Heart left ventricle (tissue), 16 donors: ENCODE results near the gene ANKRD44. TPM values are rescaled to one million over a fixed set of nuclear protein-coding genes. Genes with fewer than 3 reads are reported as not detected.

Source experiments
- ATAC-seq, 4 donors: fragments of 200-7000 bp; cut with Tn5 transposase; one replicate each; pipeline ENCODE4 v1.9.1; 2020 to 2022; ENCODE audit warnings: moderate library complexity in 4 of 4, mild to moderate bottlenecking in 3 of 4, moderate number of reproducible peaks in 1 of 4
- DNase-seq, 5 donors: peaks; one replicate each; pipeline ENCODE4 v3.0.0-alpha.2; 2020
- H3K27ac ChIP-seq, 12 donors: fragments of 200-600 bp; sonication (generic) in 4 of 12; one replicate each; pipeline versions ENCODE4 v1.5.0 to v1.8.0; 2016 to 2022; ENCODE audit warnings: mild to moderate bottlenecking in 2 of 12
- H3K27me3 ChIP-seq, 9 donors: fragments of 200-600 bp; sonication (generic) in 2 of 9; one replicate each; pipeline versions ENCODE4 v1.5.1 to v1.8.0; 2016 to 2022; ENCODE audit warnings: mild to moderate bottlenecking in 3 of 9
- H3K36me3 ChIP-seq, 9 donors: fragments of 200-600 bp; sonication (generic) in 2 of 9; one replicate each; pipeline versions ENCODE4 v1.5.0 to v1.8.0; 2018 to 2022; ENCODE audit warnings: mild to moderate bottlenecking in 2 of 9
- H3K4me1 ChIP-seq, 12 donors: fragments of 200-600 bp; sonication (generic) in 4 of 12; one replicate each; pipeline versions ENCODE4 v1.5.0 to v1.8.0; 2016 to 2022; ENCODE audit warnings: mild to moderate bottlenecking in 3 of 12
- H3K4me3 ChIP-seq, 12 donors: fragments of 200-600 bp; sonication (generic) in 4 of 12; one replicate each; pipeline versions ENCODE4 v1.5.0 to v1.8.0; 2017 to 2022; ENCODE audit warnings: mild to moderate bottlenecking in 9 of 12, moderate library complexity in 4 of 12
- H3K9me3 ChIP-seq, 12 donors: fragments of 200-600 bp; sonication (generic) in 4 of 12; one replicate each; pipeline versions ENCODE4 v1.5.0 to v1.8.0; 2016 to 2022; ENCODE audit warnings: mild to moderate bottlenecking in 1 of 12
- POLR2A ChIP-seq, 2 donors: fragments of 450-650 bp; IDR thresholded peaks; one replicate each; pipeline ENCODE4 v1.6.1; 2017; ENCODE audit warnings: antibody characterized with exemption in 2 of 2, mild to moderate bottlenecking in 2 of 2, moderate library complexity in 2 of 2
- WGBS, 4 donors: extraction: QIAGEN DNeasy Blood & Tissue Kit in 2 of 4; methylation state at CpG; one replicate each; pipeline versions ENCODE4 v1.1.5 to v1.1.7; 2013 to 2018; 5-methylcytosine and 5-hydroxymethylcytosine counted together
- intact Hi-C, 10 donors: fragments of 100-400 bp; cut with DNase I; formaldehyde crosslinking; loops; one replicate each; pipeline versions ENCODE4 v1.11.1 to v1.14.2; 2022
- polyA plus RNA-seq, 2 donors: library from polyadenylated mRNA; stranded (reverse); fragments of 200-250 nt; gene quantifications; one replicate each; pipeline ENCODE4 v1.2.3, GENCODE V29; 2013
- total RNA-seq, 9 donors: library from RNA; depleted of rRNA in 2 of 9; stranded (reverse); fragments of >200 nt in 2 of 9; fragmentation: NEBNext Ultra II Directional in 3 of 9; extraction: Animal tissue kit (Norgen Biotek cat#: 25700) in 3 of 9; gene quantifications; one replicate each; pipeline versions ENCODE4 v1.1.0 to v1.2.4, GENCODE V29; 2016 to 2023
- TF ChIP-seq, protein P1 (sequence below), 12 donors: fragments of 200-600 bp; sonication (generic) in 4 of 12; IDR thresholded peaks; one replicate each; pipeline versions ENCODE4 v1.5.0 to v1.8.0; 2018 to 2022; ENCODE audit warnings: antibody characterized with exemption in 12 of 12, mild to moderate bottlenecking in 5 of 12
- donor health status: ischemic (EF 13 %, LVEDD 7.1; RV severe dilation, severe dysfunction).
- donor health status: healthy with polysubstance abuse.
- donor health status: DM: no; HTN: yes; CAD: no.
- donor health status: DM: no; HTN: no; CAD: no.
- donor health status: ischemic (EF 25% LVEDD 6.9; RV normal size, moderate dysfunction).
- donor health status: ischemic (EF 25% LVEDD 5.7; RV mildly dilated, moderate dysfunction).
- donor health status: healthy.
- donor health status: DM: yes; HTN: yes; CAD: no.
- donor health status: ischemic (EF 35%, LVEDD 5.7; RV mildly dilated, moderate dysfunction).
- donor health status: nonischemic (EF 11% LVEDD 7.7; RV severe dilation, severe dysfunction).
- donor health status: DM: yes; HTN: yes; CAD: no.
- donor health status: PGD.
- donor health status: ischemic (EF 29% LVEDD 5.4; RV normal size, mild dysfunction).
- donor health status: nonischemic (EF 23%, LVEDD 6.1; RV moderate dilation, normal function).

The ANKRD44 gene
- total and polyA plus RNA-seq, 11 donors = 2.4 to 30.6 (median 8.4) TPM

DNA sequence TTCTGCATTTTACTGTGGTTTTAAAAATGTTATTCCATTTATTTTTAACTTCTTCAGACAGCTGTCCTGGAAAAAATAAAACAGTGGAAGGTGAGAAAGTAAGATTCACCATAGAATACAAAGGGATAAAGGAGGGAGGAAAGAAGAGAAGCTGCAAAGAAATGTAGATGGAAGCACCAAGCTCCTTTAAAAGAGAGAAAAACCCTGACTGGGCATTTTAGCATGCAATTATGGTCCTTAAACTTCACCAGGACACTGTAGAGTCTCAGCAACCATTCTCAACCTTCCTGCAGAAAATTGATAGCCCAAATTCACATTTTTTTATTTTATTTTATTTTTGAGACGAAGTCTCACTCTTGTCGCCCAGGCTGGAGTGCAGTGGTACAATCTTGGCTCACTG, 11.6 kb upstream of the ANKRD44 start:
- Histone ChIP-seq H3K9me3 (no peaks in the 10 kb centered on the region), H3K4me1 (peaks cover 0 to 14% (median 0%) of the 10 kb centered on the region in 12 donors), H3K27me3 (no peaks in the 10 kb centered on the region), H3K27ac (no peak overlapping the region), H3K36me3 (no peaks in the 10 kb centered on the region), H3K4me3 (no peak overlapping the region)
- DNase-seq (no peak), ATAC-seq (no peak)
- TF ChIP-seq, protein P1, sequence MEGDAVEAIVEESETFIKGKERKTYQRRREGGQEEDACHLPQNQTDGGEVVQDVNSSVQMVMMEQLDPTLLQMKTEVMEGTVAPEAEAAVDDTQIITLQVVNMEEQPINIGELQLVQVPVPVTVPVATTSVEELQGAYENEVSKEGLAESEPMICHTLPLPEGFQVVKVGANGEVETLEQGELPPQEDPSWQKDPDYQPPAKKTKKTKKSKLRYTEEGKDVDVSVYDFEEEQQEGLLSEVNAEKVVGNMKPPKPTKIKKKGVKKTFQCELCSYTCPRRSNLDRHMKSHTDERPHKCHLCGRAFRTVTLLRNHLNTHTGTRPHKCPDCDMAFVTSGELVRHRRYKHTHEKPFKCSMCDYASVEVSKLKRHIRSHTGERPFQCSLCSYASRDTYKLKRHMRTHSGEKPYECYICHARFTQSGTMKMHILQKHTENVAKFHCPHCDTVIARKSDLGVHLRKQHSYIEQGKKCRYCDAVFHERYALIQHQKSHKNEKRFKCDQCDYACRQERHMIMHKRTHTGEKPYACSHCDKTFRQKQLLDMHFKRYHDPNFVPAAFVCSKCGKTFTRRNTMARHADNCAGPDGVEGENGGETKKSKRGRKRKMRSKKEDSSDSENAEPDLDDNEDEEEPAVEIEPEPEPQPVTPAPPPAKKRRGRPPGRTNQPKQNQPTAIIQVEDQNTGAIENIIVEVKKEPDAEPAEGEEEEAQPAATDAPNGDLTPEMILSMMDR (IDR thresholded peaks at IDR 0.05) = no peak
- no peak for TF ChIP-seq POLR2A (IDR thresholded peaks at IDR 0.05)
- 93 to 98% (median 96%) methylated on average over 2 of the region's 2 CpGs for WGBS, 4 donors
- intact Hi-C loops = no loop called here

DNA sequence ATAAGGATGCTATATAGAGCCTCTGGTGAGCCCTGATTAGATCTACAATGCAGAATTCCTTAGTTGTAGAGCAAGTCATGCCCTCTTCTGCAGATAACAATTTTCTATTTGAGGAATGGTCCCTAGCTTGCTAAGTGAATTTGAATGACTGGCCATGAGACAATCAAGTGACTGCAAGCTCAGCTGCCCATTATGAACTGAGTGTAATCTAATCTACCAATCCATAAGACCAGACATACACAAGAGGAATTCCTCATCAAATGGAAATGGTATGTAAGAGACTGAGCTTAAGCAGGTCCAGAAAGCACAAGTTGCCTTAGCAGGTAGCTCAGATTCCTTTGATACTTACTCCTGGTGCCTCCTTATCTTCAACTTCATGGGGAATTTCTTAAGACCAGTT, 4.8 kb upstream of the ANKRD44 start:
- no peak overlapping the region for H3K27ac ChIP-seq
- TF ChIP-seq, protein P1 (IDR thresholded peaks at IDR 0.05) = no peak
- no peak for TF ChIP-seq POLR2A (IDR thresholded peaks at IDR 0.05)
- H3K4me3 ChIP-seq = no peak overlapping the region
- intact Hi-C loops = loop anchor here in 4 of 10 donors (10.0 kb wide), 2 partner anchors 59 to 301 kb away; no protein-coding TSS in a partner anchor
- no peaks in the 10 kb centered on the region for H3K9me3 ChIP-seq
- peaks cover 0 to 11% (median 5%) of the 10 kb centered on the region in 12 donors for H3K4me1 ChIP-seq
- ATAC-seq (no peak), DNase-seq (no peak)
- no peaks in the 10 kb centered on the region for H3K27me3 ChIP-seq
- no peaks in the 10 kb centered on the region for H3K36me3 ChIP-seq

DNA sequence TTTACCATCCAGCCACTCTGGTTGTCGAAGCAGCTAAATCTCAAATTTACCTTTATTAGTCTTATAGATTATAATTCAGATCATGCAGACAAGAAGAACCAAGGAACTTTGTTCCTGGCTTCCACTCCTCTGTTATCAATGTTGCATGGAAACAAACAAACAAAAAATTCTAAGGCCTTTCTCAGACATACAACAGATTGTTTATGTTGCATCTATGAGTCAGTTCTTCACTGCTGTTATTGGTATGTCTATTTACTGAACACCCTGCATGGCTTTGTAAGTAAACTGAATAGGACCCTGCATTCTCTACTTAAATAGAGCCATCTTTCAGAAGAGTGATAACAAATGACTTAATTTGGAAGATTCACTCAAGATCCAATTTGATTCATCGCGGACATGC, 1.6 kb upstream of the ANKRD44 start:
- peaks cover 0 to 23% (median 9%) of the 10 kb centered on the region in 12 donors for H3K4me1 ChIP-seq
- intact Hi-C loops = loop anchor here in 8 of 10 donors (2.0 to 10.0 kb wide), 8 partner anchors 63 to 300 kb away; no protein-coding TSS in a partner anchor
- H3K9me3 ChIP-seq = no peaks in the 10 kb centered on the region
- ATAC-seq (no peak), DNase-seq (no peak)
- 97 to 99% (median 98%) methylated on average over 3 of the region's 3 CpGs for WGBS, 4 donors
- no peaks in the 10 kb centered on the region for H3K36me3 ChIP-seq
- H3K27ac ChIP-seq = no peak overlapping the region
- H3K27me3 ChIP-seq = no peaks in the 10 kb centered on the region
- no peak overlapping the region for H3K4me3 ChIP-seq
- no peak for TF ChIP-seq POLR2A (IDR thresholded peaks at IDR 0.05)
- TF ChIP-seq, protein P1 (IDR thresholded peaks at IDR 0.05) = no peak

DNA sequence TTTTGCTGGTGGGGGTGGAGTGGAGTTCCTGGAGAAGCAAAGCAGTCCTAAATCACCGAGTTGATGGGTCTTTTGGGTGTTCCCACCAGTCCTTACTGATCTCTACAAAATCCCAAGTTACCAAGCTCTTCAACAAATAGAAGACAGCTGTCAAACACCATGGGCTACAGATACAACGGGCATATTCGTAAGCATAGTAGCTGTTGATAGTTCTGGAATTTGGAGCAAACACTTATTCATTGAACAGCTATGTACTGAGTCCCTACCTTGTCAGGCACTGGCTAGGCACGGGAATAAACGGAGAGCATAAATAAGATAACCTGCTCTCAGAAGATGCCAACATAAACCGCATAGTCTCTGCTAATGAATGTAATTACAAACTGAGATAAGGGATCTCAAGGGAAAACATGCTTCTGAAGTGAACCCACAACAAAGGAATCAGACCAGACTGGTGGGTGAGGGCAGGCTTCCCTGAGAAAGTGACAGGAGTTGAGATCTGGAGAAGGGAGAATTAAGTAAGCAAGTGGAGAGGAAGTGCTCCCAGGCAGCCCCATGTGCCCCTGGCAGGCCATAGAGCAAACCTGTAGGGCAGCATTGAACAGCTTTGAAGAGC, 947 bp upstream of the ANKRD44 start:
- H3K27me3 ChIP-seq = no peaks in the 10 kb centered on the region
- ATAC-seq = no peak
- H3K4me1 ChIP-seq = peaks cover 0 to 30% (median 14%) of the 10 kb centered on the region in 12 donors
- peak overlapping the region in 3 of 12 donors; percentile 50 to 76 (median 75) for H3K27ac ChIP-seq
- intact Hi-C loops = loop anchor here (2.0 to 10.0 kb wide), 10 partner anchors 63 to 299 kb away; no protein-coding TSS in a partner anchor
- 33 to 39% (median 38%) methylated on average over 6 of the region's 6 CpGs for WGBS, 4 donors
- H3K36me3 ChIP-seq = no peaks in the 10 kb centered on the region
- peak overlapping the region in 10 of 12 donors; percentile 41 to 97 (median 72) for H3K4me3 ChIP-seq
- TF ChIP-seq, protein P1 (IDR thresholded peaks at IDR 0.05) = no peak
- no peak for TF ChIP-seq POLR2A (IDR thresholded peaks at IDR 0.05)
- no peak for DNase-seq
- H3K9me3 ChIP-seq = no peaks in the 10 kb centered on the region
